SK-N-SH treated with all-trans-retinoic acid at 6 μM for 48 hours (cell line): Measurements from ENCODE around the gene VPS26B.

Source experiments
- ATAC-seq: fragments of 200-7000 bp; cut with Tn5 transposase; 3 replicates; pipeline ENCODE4 v1.9.1; 2020; ENCODE audit warnings: mild to moderate bottlenecking, moderate library complexity
- ARNTL ChIP-seq: fragments of 450-650 bp; formaldehyde crosslinking; IDR thresholded peaks from 2 replicates; pipeline ENCODE4 v1.5.0; 2020; ENCODE audit warnings: low read depth, mild to moderate bottlenecking, moderate library complexity, borderline replicate concordance
- BACH2 ChIP-seq: fragments of 250-450 bp; sonication (Bioruptor Pico); IDR thresholded peaks from 2 replicates; pipeline ENCODE4 v1.9.0; 2021; ENCODE audit warnings: mild to moderate bottlenecking, borderline replicate concordance
- CREB5 ChIP-seq: fragments of 250-450 bp; sonication (Bioruptor Pico); IDR thresholded peaks from 2 replicates; pipeline ENCODE4 v1.5.1; 2020; ENCODE audit warnings: low read depth, mild to moderate bottlenecking, moderate library complexity
- CSDC2 ChIP-seq: fragments of 250-450 bp; sonication (Bioruptor Pico); IDR thresholded peaks from 2 replicates; pipeline ENCODE4 v1.5.0; 2020; ENCODE audit warnings: mild to moderate bottlenecking, moderate library complexity
- CSRNP3 ChIP-seq: fragments of 250-450 bp; sonication (Bioruptor Pico); IDR thresholded peaks from 2 replicates; pipeline ENCODE4 v1.5.1; 2021; ENCODE audit warnings: mild to moderate bottlenecking, moderate library complexity
- ESRRG ChIP-seq: fragments of 250-450 bp; sonication (Bioruptor Pico); IDR thresholded peaks from 2 replicates; pipeline ENCODE4 v1.6.1; 2021; ENCODE audit warnings: mild to moderate bottlenecking
- GLIS3 ChIP-seq: fragments of 250-450 bp; sonication (Bioruptor Pico); IDR thresholded peaks from 2 replicates; pipeline ENCODE4 v1.5.0; 2020; ENCODE audit warnings: mild to moderate bottlenecking, moderate library complexity
- ISL1 ChIP-seq: fragments of 250-450 bp; sonication (Bioruptor Pico); IDR thresholded peaks from 2 replicates; pipeline ENCODE4 v2.1.2; 2022; ENCODE audit warnings: mild to moderate bottlenecking, moderate library complexity
- OSR1 ChIP-seq: fragments of 250-450 bp; sonication (Bioruptor Pico); IDR thresholded peaks from 2 replicates; pipeline ENCODE4 v1.8.0; 2022; ENCODE audit warnings: moderate library complexity, mild to moderate bottlenecking, inconsistent platforms
- PATZ1 ChIP-seq: fragments of 250-450 bp; sonication (Bioruptor Pico); IDR thresholded peaks from 2 replicates; pipeline ENCODE4 v1.8.0; 2020; ENCODE audit warnings: mild to moderate bottlenecking, moderate library complexity, borderline replicate concordance
- POU6F1 ChIP-seq: fragments of 250-450 bp; sonication (Bioruptor Pico); IDR thresholded peaks from 2 replicates; pipeline ENCODE4 v1.8.0; 2021; ENCODE audit warnings: low read depth, mild to moderate bottlenecking, moderate library complexity, borderline replicate concordance
- PPARA ChIP-seq: fragments of 250-450 bp; sonication (Bioruptor Pico); IDR thresholded peaks from 2 replicates; pipeline ENCODE4 v1.5.0; 2020; ENCODE audit warnings: mild to moderate bottlenecking, borderline replicate concordance
- TCF4 ChIP-seq: fragments of 250-450 bp; sonication (Bioruptor Pico); IDR thresholded peaks from 2 replicates; pipeline ENCODE4 v1.8.0; 2021; ENCODE audit warnings: mild to moderate bottlenecking, moderate library complexity, borderline replicate concordance
- TOX ChIP-seq: fragments of 250-450 bp; sonication (Bioruptor Pico); IDR thresholded peaks from 2 replicates; pipeline ENCODE4 v1.8.0; 2021; ENCODE audit warnings: mild to moderate bottlenecking, moderate library complexity, borderline replicate concordance
- TSHZ2 ChIP-seq: fragments of 250-450 bp; sonication (Bioruptor Pico); IDR thresholded peaks from 2 replicates; pipeline ENCODE4 v1.5.0; 2020; ENCODE audit warnings: mild to moderate bottlenecking, moderate library complexity
- ZFP3 ChIP-seq: fragments of 250-450 bp; sonication (Bioruptor Pico); IDR thresholded peaks from 2 replicates; pipeline ENCODE4 v1.5.0; 2020; ENCODE audit warnings: mild to moderate bottlenecking, moderate library complexity
- ZFP30 ChIP-seq: fragments of 450-650 bp; formaldehyde crosslinking; IDR thresholded peaks from 2 replicates; pipeline ENCODE4 v1.5.0; 2022; ENCODE audit warnings: mild to moderate bottlenecking, moderate library complexity
- ZNF565 ChIP-seq: fragments of 450-650 bp; formaldehyde crosslinking; conservative IDR thresholded peaks from 2 replicates; pipeline ENCODE4 v1.5.0; 2020; ENCODE audit warnings: low read depth, mild to moderate bottlenecking, moderate library complexity
- ZNF70 ChIP-seq: fragments of 450-650 bp; formaldehyde crosslinking; IDR thresholded peaks from 2 replicates; pipeline ENCODE4 v1.5.0; 2020; ENCODE audit warnings: mild to moderate bottlenecking, moderate library complexity
- ZNF8 ChIP-seq: fragments of 450-650 bp; formaldehyde crosslinking; IDR thresholded peaks from 2 replicates; pipeline ENCODE4 v1.5.0; 2020; ENCODE audit warnings: mild to moderate bottlenecking, moderate library complexity

Gene VPS26B

GRCh38 chr11:134260503-134260902 lies 36.0 kb downstream of the VPS26B start (continued):
- TF ChIP-seq CREB5 (CRISPR knock-in tag) (no peak), ZFP3 (CRISPR knock-in tag) (no peak), CSRNP3 (CRISPR knock-in tag) (no peak), POU6F1 (no peak)

GRCh38 chr11:134260983-134261382 lies 36.5 kb downstream of the VPS26B start:
- TF ChIP-seq PATZ1 (CRISPR knock-in tag): no peak
- TF ChIP-seq ZFP30 (CRISPR knock-in tag): no peak
- TF ChIP-seq TOX (CRISPR knock-in tag): no peak
- TF ChIP-seq CREB5 (CRISPR knock-in tag): no peak
- no peak for TF ChIP-seq BACH2 (CRISPR knock-in tag)
- TF ChIP-seq ZNF70 (CRISPR knock-in tag): no peak
- TF ChIP-seq ZNF8 (CRISPR knock-in tag): no peak
- no peak for TF ChIP-seq TCF4 (CRISPR knock-in tag)
- no peak for TF ChIP-seq ISL1 (CRISPR knock-in tag)
- no peak for TF ChIP-seq GLIS3 (CRISPR knock-in tag)
- TF ChIP-seq OSR1 (CRISPR knock-in tag): no peak
- no peak for TF ChIP-seq ESRRG (CRISPR knock-in tag)
- no peak for TF ChIP-seq ZNF565
- no peak for TF ChIP-seq CSDC2
- TF ChIP-seq CSRNP3 (CRISPR knock-in tag): no peak
- TF ChIP-seq POU6F1: no peak
- TF ChIP-seq PPARA (CRISPR knock-in tag): no peak
- no peak for TF ChIP-seq TSHZ2
- TF ChIP-seq ZFP3 (CRISPR knock-in tag): no peak
- no peak for TF ChIP-seq ARNTL (CRISPR knock-in tag)
- ATAC-seq: no peak
